NCI-H2107 (cell line): ENCODE results near the gene TMEM168.
"Not testable (repeated sequence)": the region's sequence is repeated elsewhere in the genome, so short reads cannot be mapped to it uniquely, and the experiment has no call there.

Source experiments
- DNase-seq: peaks from one replicate; lab custom pipeline; 2025; lab: John Stamatoyannopoulos, UW

Gene TMEM168

DNA sequence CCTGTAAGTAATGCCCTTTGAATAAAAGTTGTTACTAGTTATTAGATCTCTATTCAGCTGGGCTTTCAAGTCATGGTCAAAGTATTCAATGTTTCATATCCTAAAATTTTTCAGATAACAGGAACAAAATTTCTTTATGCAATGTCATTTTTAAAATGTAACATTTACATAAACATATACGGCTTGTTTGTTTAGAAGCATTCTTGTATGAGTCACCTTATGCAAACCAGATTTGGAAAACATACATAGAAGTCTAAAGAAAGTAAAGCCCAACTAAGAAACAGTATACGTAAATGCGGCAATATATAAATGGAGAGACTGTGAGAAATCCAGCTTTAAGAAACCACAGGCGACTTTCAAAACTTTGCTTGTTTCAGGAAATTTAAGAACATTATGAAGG, 10.5 kb downstream of the TMEM168 start:
- no peak for DNase-seq

DNA sequence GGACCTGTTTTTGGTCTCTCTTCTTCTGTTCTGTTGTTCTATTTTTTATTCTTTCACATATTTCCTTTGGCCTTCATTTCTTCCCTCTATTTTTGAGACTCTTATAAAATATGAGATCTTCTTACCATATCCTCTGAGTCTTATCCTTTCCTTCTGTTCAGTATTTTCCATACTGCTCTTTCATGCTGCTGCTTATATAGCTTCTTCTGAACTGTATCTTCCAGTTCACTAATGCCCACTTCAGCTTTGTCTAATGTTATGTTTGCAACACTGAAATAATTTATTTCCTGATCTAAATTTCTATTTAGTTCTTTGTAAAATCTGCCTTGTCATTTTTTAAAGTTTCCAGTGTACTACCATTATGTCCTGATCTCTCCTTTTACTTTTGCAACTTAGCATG, 12.8 kb downstream of the TMEM168 start:
- DNase-seq, result no peak

DNA sequence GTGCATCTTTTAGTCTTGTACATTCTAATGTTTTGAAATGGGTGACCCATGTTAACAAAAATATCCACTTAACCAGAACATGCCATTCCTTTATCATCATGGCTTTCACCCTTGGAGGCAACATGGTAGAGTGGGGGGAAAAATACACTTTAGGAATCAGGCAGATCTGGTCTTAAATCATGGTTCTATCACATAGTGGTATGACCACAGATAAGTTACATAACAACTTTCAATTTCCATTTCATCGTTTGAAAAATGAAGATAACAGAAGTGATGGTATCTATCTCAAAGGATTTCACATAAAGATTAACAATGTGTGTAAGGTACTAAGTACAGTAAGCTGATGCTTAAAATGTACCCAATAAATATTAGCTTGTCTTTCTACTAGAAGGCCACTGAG, 19.0 kb downstream of the TMEM168 start:
- no peak for DNase-seq

DNA sequence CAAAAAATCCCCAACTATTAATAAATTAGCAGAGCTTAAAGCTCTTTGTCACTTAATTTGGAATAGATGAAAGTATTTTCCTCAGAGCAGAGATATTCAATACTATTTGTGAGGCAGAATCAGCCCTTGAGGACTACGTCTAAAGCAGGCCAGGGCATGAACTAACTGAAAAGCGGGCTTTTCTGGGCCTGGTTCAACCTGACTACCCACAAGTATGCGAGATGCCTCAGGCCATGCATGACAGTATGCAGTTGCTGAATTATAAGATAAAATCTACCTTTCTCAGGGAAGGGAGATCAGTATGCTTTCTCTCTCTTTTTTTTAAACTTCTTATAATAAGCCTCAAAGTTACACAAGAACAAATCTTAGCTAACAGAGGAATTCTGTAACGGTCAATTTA, 20.1 kb downstream of the TMEM168 start:
- no peak for DNase-seq

DNA sequence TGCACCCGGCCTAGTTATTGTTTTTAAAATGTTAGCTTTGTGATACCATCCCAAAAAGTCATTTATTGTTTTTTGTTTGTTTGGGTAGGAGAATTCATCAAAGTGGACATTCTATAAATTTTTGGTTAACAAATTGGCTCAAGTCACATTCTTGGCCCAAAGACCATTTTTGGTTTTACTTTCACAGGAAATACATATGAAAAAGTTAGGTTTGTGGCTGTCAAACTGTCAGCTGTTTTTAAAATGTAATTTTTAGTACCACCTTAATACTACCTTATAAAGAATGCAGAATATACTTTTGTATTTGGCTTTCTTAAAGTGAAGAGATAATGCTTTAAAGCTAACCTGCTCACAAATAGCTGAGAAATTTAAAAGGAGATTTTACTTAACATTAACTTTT, 25.1 kb downstream of the TMEM168 start:
- DNase-seq, result no peak

DNA sequence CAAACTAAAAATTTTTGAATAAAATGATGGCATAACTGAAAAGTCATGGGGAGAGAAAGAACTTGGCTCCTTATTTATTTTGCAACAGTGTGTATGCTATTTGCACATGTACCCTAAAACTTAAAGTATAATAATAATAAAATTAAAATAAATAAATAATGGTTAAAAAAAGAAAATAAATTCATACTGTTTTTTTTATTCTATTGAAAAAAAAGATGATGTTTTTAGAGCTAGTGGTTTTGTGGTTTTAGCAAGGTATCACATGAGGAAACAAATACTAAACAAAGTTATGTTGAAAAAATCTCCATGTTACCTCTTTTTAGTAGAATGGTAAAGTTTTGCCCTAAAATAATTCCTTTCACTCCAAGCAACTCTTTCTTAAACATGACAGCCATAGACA, 26.2 kb downstream of the TMEM168 start:
- DNase-seq, result no peak

DNA sequence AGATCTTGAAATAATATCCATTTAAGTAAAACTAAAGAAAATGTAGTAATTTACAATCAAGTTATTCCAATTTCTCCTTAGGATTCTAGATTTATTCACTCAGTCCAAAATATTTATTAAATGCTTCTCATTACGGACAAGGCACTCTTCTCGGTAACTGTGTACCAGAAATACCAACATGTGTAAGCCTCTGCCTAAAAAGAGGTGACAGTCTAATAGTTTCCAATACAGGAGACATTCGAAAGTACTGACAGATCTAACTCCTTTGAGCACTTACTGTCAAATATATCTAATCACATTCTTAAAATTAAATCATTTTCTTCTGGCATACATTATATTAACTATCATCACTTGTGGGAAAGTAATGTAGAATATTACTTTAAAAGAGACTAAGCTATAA, 26.9 kb downstream of the TMEM168 start:
- DNase-seq, result no peak

DNA sequence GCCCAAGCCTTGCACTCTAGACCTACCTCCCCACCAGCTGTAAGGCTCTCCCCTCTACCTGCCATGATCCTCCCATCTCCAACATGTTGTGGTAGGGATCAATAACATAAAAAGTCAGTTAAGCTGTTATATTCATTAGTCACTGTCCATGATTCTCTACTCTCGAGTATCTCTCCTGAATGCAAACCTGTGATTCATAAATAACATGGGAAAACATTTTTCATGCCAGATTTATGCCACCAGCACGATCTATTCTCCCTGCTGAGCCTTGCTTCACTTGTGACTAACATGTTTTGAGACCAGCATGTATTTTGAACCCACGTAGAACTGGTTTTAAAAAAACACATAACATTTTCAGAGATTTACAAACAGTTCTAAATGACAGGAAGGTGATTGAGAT, 30.3 kb downstream of the TMEM168 start:
- no peak for DNase-seq

DNA sequence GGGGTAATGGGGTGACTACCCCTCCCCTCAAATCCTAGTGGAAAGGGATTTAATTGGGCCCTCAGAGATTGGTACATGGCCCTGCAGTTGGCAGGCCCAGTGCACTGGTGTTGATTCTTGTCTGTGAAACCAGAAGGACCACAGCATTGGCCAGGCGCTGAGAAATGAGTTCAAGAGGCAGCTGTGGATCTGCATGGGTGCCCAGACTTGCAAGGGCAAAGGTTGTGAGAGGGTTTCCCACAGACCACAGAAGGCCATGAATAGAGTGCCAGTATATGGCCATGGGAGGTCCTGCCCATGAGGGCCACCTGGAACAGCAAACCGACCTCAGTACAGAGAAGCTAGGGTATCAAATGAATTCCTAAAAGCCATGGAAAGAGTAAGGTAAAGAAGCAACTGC, 32.9 kb downstream of the TMEM168 start:
- DNase-seq, result no peak

DNA sequence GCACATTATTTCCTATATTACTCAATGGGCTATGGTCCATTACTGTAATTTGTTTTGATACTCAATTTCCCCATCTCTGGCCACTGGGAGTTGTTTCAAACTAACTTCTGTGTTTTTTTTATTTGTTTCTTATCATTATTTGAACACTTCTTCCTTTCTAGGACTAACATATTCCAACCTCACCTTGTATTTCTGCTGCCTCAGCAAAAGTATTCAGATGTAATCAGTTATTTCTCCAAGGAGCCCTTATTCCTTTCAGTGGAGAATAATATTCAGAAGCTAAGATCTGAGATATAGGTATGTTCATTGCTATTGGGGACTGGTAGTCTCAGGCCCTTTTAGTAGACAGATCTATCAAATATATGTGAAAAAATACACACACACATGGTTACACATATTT, 36.9 kb downstream of the TMEM168 start:
- no peak for DNase-seq

DNA sequence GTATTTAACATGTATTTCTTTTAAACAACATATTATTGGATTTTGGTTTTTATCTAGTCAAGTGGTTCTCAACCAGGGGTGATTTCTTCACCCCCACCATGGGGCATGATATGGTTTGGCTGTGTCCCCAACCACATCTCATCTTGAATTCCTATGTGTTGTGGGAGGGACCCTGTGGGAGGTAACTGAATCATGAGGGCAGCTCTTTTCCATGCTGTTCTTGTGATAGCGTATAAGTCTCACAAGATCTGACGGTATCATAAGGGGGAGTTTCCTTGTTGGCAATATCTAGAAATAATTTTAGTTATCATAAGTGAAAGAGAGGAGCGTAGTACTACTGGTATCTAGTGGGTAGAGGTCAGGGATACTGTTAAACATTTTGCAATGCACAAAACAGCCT, 37.6 kb downstream of the TMEM168 start:
- DNase-seq, result no peak

DNA sequence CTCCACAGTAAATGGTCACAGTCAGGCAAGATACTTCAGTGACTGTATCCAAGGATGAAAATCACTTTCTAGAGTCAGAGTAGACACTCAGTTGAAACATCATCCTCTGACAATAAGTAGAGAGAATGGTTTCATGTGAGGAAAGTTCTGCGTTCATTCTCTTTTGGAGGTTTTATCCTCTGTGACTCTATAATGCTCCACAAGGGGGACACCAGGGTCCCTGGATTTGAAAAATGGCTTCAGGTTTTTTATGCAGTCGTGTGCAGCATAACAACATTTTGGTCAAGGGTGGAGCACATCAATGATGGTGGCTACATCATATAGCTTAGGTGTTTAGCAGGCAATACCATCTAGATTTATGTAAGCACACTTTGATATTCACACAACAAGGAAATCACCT, 40.4 kb downstream of the TMEM168 start:
- DNase-seq, result no peak

DNA sequence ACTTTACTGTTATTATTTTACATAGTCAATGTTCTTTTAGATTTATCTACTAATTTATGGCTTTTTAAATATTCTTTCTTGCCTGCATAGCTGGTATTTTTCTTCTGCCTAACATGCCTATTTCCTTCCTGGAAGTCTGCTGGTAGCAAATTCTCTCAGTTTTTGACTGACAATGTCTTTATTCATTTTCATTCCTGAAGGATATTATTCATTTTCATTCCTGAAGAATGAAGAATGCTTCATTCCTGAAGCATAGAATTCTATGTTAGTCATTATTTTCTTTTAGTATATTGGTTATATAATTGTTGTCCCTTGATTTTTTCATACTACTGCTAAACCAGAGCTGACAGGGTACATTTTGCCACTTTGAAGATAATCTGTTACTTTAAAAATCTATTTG, 41.8 kb downstream of the TMEM168 start:
- DNase-seq, result no peak

DNA sequence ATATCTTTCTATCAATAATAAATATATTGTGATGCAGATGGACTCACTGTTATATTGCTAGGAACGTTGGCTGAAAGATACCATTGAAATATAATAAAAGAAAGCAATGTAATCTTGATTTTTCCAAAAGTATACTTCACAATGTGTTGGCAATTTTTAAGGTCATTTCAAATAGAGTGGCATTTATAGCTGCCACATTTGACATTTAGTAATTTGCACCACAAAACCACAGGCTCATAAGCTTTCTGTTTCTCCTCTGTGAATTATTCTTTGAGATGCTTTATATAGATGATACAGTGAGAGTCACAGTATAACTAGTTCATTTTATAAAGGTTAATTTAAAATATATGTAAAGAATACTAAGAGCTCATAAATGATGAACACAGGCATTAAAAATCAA, 44.6 kb downstream of the TMEM168 start:
- no peak for DNase-seq

DNA sequence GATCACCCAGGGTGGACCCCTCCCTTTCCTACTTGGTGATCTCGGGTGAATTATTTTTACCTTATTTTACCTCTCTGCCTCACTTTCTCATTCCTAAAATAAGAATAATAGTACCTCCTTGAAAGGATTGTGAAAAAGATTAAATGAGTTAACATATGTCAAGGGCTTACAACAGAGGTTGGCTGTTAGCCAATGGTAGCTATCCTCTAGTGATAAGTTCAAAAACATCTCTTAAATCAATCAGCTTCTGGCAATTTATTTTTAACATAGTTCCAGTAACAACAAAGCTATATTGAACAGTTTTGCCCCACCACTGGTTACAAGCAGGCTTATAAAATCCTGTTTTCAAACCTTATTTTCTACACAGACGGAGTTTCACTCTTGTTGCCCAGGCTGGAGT, 45.4 kb downstream of the TMEM168 start:
- no peak for DNase-seq

DNA sequence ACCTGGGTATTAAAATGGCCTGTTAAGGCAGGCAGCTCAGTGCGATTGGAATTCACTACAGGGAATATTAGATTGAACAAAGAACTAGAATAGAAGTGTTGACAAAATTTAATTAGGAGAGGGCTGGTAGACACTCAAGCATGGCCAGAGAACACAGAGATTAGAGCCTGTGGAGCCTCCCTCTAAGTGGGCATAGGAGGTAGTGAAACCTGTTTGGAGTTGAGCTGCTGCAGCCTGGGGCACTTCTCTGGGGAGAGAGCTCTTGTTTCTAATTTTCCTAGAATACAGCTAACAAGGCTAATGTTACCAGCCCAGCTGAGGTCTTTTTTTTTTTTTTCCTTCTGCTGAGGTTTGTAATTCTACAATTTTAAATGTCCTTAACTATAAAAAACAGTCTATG, 46.4 kb downstream of the TMEM168 start:
- DNase-seq, result no peak

DNA sequence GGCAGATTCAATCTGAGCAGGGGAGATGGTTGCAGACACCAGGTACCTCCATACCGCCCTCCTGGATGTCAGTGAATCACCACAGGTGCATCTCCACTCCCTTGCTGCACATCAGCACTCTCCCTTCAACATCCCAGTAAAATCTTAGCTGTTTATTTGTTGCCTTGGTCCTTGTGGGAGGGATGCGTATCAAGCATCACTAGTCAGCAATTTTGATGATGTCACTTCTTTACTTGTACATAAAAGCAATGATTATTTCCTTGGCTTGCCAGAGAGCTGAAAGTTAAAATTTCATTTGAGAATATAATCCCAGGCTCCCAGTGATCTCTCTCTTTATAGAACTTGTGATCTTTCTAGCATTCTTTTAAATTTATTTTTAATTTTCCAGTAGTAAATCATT, 49.5 kb downstream of the TMEM168 start:
- DNase-seq, result no peak

DNA sequence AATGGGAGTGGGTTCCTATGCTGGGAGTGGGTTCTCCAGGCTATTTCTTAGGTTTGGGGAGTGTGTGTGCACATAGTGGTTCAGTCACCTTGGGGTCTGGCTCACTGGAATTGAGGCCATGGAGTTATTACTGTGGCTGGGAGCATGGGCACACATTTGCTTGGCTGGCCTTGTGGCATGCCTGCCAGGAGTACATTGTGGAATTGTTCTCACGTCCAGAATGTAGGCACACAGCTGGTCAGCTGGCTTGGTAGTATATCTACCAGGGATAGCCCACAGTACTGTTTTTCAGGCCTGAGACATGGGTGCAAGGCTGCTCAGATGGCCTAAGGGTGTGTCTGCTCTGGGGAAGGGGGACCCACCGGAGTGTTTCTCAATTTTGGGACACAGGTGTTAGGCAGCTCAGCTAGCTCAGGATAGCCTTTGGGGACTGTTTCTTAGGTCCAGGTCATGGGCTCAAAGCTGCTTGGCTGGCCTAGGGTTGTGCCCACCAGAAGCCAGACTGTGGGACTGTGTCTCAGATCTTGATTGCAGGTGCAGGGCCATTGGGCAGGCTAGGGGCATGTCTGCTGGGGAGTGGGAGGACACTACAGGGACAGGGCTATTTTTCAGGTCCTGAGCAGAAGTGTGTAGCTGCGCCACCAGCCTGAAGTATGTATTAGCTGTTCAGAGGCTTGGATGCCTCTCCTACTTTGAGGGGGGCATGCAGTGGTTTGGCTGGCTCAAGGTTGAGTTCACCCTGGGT, 50.6 kb downstream of the TMEM168 start:
- DNase-seq, result no peak

DNA sequence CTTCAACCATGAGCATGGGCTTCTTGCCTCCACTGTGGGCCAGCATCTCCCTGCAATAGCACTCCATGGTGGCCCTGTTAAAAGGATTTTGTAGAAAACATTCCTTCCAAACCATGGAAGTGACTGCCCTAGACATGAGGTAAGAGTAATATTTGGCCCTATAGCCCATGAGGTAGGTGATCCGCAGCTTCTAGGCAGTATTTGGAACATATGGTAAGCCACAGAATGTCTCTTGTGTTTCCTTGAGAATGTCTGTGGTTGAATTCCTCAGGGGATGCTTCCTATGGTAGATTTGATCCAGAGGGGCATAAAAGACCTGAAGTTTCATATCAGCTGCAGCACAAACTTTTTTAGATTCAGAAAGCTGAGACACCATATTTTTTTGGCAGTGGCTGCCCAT, 54.9 kb downstream of the TMEM168 start:
- DNase-seq, result no peak

DNA sequence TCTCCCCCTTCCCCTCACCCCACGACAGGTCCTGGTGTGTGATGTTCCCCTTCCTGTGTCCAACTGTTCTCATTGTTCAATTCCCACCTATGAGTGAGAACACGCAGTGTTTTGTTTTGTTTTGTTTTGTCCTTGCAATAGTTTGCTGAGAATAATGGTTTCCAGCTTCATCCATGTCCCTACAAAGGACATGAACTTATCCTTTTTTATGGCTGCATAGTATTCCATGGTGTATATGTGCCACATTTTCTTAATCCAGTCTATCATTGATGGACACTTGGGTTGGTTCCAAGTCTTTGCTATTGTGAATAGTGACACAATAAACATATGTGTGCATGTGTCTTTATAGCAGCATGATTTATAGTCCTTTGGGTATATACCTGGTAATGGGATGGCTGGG, 58.9 kb downstream of the TMEM168 start:
- not testable (repeated sequence) for DNase-seq

DNA sequence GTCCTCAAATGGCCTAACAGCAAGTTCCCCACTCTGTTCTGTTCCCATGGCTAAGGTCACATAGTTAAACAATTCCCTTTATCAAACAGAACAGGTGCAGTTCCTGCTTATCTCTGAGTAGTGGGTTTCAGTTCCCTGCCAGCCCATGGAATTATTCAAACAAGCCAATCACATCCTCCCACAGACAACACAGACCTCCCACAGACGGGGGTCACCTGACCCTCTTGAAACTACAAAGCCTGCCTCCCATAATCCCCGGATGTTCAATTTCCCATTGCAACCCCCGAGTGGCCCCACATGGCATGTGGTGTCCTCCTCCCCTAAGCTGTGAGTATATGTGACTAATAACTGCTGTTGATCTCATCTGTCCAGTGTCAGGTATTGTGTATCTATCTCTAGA, 64.1 kb downstream of the TMEM168 start:
- no peak for DNase-seq

DNA sequence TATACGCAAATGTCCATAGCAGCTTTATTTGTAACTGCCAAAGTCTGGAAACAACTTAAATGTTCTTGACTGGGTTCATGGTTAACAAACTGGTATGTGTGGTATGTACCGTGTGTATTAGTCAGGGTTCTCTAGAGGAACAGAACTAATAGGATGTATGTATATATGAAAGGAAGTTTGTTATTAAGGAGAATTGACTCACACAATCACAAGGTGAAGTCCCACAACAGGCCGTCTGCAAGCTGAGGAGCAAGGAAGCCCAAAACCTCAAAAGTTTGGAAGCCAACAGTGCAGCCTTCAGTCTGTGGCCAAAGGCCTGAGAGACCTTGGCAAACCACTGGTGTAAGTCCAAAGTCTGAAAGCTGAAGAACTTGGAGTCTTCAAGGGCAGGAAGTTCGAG, 66.8 kb downstream of the TMEM168 start:
- no peak for DNase-seq

DNA sequence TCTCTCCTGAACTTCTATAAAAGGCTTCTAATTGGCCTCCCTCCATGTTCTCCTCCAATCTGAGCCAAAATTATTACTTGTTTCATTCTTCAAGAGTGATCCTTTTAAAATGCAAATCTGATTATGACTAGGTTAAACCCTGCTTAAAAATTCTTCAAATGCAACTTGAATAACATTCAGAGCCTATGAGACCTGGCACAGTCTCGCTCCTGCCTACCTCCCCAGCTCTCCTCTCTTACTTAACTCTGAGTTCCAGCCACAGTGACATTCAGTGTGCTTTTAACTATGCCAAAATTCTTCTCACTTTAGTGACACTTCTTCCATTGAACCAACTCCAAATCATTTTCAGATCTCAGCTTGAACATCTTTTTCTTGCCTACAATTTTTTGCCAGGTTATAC, 68.8 kb downstream of the TMEM168 start:
- no peak for DNase-seq

DNA sequence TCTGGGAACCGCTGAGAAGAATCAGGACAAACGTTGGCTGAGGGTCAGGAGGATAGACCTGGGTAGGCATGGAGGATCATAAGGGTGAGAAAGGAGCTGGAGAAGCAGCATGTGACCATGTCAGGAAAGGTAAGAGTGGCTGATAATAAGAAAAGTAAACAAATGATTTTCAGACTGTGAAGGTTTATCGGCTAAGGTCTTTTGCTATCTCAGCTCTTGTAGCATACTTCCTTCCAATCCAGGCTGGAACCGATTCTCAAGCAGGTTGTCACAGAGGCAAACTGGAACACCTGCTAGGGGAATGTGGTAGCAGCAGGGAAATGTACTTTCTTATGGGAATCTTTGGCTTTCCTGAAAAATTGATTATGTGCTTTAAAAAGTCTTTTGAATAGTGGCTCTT, 74.7 kb downstream of the TMEM168 start:
- no peak for DNase-seq

DNA sequence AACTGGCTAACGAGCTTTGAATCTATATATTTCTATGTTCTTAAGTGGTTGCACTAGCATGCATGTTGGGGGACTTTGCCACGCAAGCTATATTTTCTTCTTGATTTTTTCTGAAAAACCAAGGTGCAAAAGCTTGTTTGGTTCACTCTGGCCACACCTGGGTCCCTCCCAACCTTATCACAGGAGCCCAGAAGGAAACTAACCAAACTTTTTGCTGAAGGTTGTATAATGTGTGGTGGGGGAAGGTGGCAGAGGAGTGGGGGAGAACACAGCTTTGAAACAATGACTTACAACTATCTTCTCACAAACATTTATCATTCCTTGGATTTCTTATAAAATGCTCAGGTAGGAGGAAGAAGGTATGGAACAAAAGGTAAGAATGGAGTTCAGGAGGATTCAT, 75.3 kb downstream of the TMEM168 start:
- DNase-seq, result no peak
